ENCODE results near the gene SLC25A25.
"Not testable (repeated sequence)": the region's sequence is repeated elsewhere in the genome, so short reads cannot be mapped to it uniquely, and the experiment has no call there.

The SLC25A25 gene

DNA sequence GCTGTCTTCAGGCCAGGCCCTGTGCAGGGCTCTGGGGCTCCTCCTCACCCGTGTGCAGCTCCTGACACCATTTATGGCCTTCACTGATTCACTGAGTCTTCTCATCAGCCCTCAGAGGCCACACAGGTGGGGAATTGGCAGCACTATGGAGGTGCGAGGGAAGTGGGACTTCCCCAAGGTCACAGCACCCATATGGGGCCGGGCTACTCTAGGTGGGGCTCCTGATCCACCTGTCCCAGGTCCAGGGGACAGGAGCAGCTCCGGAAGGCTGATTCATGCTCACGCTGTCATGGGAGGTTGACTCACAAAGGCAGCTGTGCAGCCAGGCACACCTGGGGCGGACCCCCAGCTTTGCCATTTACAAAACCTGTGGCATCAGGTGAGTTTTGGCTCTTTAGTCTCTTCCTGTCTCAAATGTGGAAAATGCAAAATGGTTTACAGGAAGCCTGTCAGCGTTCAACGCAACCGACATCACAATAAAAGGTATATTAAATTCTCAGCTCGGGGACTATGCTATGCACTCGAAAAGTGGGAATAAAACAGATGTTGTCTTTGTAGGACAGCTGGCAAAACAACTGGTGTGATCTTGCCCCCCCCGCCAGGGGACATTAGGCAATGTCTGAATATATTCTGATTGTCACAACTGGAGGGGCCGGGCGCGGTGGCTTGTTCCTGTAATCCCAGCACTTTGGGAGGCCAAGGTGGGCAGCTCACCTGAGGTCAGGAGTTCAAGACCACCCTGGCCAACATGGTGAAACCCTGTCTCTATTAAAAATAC is 15.9 kb upstream of the SLC25A25 start:
- no peak for DNase-seq (ENCODE audit: low spot score)

DNA sequence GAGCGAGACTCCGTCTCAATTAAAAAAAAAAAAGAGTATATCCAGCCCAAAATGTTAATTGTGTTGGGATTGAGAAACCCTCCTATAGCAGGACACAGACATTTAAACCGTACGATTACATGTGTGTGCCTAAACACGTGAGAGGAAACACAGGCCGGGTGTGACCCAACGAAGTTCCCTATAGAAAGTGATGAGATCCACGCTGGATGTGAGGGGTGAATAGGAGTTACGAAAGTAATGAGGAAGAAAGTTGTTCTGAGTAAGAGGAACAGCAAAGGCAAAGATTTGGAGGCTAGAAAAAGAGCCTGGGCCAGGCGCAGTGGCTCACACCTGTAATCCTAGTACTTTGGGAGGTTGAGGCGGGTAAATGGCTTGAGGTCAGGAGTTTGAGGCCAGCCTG is 14.5 kb upstream of the SLC25A25 start:
- no peak for DNase-seq (ENCODE audit: low spot score)

DNA sequence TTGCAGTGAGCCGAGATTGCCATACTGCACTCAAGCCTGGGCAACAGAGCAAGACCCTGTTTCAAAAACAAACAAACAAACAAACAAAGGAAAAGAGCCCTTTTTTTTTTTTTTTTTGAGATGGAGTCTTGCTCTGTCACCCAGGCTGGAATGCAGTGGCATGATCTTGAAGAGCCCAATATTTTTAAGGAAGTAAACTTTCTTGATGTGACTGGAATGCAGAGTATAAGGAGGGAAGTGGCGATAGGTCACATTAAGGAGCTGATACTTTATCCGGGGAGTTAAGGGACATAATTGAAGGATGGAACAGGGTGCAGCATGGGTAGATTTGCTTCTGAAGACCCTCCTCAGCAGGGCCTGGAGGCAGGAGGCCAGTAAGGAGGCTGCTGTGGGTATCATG is 13.9 kb upstream of the SLC25A25 start:
- DNase-seq (ENCODE audit: low spot score) = no peak

DNA sequence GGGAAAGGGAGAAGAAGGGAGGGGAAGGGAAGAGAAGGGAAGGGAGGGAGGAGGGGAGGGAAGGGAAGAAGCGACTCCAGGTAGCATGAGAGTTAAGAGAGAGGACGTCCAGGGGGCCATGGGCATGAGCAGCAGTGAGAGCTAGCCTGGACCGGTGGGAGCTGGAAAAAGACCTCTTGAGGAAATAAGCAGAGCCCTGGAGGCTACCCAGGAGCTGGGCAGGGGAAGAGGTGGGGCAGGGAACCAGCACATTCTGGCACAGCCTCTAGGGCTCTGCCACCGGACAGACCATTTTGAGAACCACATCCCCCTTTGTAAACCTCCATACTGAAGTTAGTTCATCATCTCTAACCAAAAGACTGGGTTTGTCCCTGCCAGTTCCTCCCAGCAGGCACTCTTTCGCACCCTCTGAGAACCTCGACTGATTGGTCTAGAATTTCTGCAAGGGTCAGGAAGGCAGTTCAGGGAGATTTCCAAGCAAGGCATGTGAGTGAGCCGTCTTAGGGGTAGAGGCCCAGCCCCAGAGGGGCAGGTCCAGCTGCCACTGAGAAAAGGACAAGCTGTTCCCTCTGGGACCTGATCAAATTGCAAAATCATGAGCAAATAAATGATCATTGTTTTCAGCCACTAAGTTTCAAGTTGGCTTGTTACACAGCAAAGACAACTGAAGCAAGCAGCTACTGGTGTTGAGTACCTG is 12.5 kb upstream of the SLC25A25 start:
- DNase-seq (ENCODE audit: low spot score) = no peak

DNA sequence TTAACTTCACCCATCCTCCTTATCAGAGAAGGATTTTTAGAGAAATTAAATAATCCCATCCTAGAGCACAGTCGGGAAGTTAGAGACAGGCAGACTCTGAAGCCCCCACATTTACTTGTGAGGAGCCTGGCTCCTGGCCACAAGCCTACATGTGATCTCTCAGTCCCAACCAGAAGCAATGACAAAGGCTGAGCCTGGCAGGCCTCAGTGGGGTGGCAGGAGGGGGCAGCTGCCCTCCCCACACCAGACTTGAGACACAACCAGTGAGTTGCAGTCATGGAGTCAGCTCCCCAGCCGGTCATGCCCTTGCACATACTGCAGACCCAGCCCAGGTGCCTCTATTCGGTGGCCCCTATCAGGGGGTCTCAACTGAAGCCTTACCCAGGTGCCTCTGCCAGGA is 11.9 kb upstream of the SLC25A25 start:
- no peak for DNase-seq (ENCODE audit: low spot score)

DNA sequence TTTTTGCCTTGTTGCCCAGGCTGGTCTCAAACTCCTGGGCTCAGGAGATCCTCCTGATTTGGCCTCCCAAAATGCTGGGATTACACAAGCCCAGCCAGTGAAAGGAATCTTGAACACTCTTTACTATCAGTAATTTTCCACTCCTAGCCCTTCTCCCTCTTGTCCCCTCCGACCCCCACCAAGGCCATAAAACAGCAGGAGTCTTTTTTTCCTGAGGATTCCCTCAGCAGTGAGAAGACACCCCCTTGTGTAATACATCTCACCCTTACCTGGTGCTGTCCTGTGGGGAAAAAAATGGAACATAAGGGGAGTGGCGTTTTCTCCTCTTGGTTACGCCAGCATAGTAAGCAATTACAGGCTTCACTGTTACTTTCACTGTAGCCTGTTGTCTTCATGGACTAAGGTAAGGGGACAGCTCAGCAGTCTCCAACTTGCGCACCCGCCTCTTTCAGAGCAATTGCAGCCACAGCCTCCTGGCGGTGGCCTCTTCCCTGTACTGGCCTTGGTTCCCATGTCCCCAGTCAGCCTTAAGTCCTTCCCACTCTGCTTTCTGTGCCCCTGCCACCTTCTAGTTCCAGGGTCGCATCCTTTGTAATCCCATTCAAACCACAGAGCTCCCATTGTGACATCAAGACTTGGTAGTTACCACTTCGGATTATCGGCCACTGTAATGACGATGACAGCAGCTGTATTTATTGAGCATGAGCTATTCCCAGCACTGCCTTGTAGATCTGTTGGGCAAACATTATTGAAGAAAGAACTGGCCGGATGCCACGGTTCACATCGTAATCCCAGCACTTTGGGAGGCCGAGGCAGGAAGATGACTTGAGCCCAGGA is 10.9 kb upstream of the SLC25A25 start:
- DNase-seq (ENCODE audit: low spot score) = no peak

DNA sequence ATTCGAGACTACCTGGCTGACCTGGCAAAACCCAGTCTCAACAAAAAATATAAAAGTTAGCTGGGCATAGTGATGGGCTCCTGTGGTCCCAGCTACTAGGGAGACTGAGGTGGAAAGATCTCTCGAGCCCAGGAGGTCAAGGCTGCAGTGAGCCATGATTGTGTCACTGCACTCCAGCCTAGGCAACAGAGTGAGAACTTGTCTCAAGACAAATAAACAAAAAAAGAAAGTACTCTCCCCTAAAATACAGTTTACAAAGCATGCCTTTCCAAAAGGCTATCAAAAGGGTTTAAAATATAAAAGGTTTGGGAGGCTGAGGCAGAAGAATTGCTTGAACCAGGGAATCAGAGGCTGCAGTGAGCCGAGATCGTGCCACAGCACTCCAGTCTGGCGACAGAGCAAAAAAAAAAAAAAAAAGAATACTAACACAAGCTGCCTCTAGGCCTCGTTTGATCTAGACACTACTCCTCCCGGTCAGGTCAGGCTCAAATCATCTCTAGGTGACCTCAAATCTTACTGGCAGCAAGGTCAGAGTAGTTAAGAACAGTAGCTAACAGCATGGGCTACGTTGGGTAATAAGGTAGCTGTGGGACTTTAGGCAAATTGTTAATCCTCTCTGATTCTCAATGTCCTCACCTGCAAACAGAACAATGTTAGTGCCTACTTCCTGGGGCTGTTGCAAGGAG is 10.2 kb upstream of the SLC25A25 start:
- DNase-seq (ENCODE audit: low spot score) = no peak

DNA sequence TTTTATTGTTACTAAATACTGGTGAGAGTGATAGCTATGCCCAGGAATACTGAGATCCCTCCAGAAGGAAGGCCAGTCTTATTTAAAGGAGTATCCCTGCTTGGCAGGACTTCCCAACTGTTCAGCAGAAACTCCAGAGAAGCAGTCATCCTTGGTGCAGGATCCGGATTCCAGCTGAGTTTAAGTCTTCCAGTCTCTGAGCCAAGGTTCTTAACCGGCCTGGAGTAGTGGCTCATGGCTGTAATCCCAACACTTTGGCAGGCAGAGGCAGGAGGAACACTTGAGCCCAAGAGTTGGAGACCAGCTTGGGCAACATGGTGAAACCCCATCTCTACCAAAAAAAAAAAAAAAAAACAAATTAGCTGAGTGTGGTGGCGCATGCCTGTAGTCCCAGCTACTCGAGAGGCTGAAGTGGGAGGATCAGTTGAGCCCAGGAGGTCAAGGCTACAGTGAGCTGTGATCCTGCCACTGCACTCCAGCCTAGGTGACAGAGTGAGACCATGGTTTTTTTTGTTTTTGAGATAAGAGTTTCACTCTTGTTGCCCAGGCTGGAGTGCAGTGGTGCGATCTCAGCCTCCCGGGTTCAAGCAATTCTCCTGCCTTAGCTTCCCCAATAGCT is 8.6 kb upstream of the SLC25A25 start:
- DNase-seq (ENCODE audit: low spot score) = no peak

DNA sequence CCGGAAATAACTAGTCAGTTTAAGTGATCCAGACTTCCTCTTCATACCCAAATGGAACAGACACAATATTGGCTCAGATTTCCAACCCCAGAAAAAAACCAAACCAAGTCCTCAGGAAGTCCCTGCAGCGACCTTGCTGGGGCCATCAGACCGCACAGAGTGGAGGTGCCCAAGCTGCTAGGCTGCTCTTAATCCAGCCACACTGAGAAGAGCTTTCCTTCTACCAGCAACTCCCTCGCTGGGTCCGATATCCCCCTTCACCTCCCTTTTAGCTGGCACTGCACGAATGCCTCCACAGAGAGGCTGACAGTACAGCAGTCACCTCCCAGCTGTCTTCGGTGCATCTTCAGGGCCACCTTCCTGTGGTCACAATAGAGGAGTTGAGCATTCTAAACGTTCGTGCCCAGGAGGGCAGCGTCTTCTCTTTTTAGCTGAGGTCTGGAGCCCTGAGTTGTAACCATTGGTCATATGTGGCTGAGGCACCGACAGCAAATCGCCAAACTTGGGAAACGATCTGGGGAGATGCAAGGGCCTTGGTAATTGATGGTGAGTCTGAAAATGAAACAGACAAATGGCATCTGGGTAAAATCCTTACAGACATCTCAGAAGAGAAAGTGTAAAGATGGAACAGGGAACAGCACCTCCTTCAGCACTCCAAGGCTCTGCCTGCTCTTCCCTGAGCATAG is 6.6 kb upstream of the SLC25A25 start:
- peak; percentile 10 for DNase-seq (ENCODE audit: low spot score)

DNA sequence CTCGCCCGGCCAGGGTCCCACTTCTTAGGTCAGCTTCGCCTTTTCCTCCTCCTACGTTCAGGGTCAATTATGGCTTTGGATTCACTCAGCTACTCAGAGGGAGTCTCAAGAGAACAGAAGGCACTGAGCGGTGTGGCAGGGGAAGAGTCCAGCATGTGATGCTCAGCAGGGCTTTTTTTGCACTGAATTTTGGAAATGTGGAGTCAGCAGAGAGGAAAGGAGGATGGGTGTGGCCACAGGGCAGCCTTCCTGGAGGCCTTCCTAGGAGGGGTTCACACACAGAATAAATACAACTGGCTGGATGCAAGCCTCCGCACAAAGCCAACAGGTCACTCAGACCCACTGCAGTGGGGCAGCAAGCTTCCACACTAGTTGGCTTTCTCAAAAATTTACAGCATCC is 5.8 kb upstream of the SLC25A25 start:
- DNase-seq (ENCODE audit: low spot score) = no peak

DNA sequence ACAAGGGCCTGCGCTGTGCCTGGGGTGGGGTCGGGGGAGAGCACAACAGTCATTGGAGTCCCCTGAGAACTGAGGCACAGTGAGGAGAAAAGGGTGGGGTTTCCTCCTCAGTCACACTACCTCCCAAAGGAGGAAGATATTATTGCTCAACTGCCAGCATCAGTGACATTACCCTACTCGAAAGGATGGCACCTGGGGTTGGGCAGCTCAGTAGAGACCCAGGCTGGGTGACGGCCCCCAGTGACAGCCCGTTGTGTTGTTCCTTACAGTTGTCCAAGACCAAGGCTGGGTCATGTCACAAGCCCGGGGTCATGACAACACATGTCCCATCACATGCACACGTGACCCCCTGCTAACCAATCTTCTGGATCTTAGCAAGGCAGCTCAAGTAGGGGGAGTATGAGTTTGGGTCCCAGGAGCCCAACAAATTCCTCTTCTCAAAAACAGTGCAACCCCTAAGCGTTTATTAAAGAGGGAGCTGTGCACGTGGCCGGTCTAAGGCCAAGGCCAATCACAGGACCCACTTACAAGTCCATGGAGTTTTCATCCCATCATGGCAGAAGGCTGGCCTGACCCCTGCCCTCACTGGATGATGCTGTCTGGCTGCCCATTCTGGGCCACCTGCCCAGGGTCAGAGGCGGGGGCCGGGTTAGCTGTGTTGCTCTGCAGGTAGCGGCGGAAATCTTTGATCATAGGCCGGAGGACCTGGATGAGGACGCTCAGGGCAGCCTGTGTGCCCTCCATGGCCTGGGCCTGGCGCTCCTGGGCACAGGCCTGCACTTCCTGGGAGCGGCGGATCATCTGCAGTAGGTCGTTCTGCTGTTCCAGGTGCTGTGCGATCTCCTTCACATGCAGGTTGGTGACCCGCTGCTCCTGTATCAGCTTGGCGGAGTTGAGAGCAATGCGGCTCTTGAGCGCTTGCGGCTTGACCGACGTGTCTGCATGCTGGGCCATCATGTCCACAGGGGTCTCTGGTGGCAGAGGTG is 4.9 kb upstream of the SLC25A25 start:
- DNase-seq (ENCODE audit: low spot score) = no peak

DNA sequence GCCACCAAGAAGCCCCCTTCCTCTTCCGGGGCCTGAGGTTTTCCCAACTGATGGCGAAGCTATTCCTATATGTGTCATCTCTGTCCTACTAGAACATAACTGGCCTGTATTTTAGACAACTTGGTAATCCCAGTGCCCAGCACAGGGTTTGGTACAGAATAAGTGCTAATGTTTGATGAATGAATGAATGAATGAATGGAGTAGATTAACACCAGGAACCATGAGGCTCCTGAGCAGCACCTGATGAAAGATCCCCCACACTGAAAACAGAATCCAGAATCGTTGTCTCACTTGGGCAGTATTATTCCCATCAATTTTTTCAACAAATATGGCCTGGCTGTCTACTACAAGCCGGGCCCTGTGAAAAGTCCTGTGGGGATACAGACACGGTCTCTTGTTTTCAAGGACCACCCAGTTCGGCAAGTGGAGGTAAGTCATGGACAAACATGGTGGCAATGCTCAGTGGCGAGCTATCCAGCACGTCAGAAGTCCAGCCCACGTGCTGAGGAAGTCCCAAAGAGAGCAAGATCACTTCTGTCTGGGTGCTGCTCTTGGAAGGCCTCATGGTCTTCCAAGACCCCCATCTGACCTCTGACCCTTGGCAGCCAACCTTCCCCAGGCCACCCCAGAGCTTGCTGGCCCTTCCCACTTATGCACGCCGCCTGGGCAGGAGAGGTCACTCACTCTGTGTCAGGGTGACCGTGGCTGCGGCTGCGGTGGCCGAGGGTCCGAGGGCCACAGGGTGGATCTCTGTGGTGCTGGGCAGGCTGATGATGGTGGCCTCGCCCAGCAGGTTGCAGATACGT is 1.9 kb upstream of the SLC25A25 start:
- DNase-seq (ENCODE audit: low spot score) = no peak

DNA sequence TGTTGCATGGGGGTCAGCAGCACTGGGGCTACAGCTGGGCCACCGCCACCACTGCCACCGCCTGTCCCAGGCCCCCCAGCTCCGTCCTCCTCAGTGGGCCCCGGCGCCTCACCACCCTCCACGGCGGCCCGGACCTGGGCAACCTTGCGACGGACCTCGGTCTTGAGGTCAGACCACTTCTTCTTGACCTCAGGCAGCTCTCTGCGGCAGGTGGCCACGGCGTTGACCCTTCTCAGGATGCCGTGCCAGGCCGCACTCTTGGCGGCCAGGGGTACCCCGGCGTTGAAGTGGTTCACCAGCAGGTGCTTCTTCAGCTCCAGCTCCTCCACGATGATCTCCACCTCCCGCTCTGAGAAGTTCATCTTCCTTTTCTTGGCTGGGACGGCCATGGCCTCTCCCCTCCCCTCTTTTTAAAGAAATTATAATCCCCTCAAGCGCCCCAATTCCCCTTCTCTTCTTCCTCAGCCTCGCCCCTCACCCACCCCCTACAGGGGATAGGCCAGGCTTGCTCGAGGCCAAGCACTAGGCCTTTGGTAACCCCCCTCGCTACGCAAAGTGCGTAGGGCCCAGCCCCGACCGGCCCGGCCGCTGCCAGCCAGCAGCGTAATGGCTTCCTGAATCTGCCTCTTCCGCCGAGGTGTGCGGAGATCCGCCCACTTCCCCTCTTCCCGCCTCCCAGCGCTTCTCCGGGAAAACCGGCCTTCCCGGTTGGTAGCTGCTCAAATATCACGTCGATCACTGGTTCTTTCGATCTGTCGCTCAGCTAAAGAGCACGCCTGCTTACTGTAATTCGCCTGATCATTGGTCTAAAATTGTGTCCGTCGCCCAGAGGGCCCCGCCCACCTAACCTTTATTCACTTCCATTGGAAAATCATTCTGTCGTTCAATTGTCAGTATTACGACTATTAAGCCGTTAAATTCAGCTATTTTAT is 1.1 kb upstream of the SLC25A25 start, which contains the start of gene NAIF1:
Gene NAIF1, minus strand, starts transcription at position 608 of the 932 bp plus-strand sequence. Its CDS starts 219 bp downstream, at position 389.
- peak; percentile 98 for DNase-seq (ENCODE audit: low spot score)

DNA sequence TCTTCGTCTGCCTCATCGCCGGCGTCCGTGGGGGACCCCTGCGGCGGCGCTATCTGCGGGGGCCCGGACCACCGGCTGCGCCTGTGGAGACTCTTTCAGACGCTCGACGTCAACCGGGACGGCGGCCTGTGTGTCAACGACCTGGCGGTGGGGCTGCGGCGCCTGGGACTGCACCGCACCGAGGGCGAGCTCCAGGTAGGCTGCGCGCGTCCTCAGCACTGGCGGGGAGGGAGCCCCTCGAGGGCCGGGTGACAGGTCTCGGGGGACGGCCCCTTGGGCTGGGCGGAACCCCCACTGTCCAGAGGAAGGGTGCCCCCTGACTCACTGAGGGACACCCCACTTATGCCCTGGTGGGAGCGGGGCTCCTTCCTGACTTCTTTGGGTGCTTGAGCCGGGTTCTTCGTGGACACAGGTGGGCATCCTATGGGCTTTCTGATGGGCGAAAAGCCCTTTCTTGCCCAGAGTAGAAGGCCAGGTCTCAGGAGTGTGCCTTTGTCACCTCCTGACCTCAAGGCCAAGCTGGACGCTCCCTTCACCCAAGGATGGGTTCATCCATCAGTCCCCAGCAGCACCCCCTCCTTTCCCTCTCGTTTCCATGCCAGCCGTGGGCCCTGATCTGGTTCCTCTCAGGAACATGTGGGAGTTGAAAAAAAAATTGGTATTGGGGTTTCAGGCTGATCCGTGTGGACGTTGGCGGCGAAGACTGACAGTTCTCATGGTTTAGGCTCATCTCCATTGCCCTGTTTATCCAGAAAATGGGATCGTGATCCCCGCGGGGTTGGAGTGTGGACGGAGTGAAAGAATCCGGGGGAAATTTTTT is 564 bp downstream of the SLC25A25 start:
- peak; percentile 5 for DNase-seq (ENCODE audit: low spot score)

DNA sequence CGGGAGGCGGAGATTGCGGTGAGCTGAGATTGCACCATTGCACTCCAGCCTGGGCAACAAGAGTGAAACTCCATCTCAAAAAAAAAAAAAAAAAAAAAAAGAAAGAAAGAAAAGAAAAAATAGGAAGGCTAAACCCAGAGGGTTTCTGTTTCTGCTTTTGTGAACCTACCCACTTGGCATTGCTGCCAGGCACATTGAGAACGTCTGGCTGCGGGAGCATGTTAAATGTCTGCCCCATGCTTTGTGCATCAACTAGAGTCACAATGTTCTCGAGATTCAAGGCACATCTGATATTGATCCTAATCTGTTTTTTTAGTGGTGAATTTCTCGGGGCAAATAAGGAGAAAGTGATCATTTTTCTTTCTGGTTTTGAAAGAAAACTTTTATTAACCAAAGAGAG is 2.8 kb downstream of the SLC25A25 start:
- DNase-seq (ENCODE audit: low spot score) = no peak

DNA sequence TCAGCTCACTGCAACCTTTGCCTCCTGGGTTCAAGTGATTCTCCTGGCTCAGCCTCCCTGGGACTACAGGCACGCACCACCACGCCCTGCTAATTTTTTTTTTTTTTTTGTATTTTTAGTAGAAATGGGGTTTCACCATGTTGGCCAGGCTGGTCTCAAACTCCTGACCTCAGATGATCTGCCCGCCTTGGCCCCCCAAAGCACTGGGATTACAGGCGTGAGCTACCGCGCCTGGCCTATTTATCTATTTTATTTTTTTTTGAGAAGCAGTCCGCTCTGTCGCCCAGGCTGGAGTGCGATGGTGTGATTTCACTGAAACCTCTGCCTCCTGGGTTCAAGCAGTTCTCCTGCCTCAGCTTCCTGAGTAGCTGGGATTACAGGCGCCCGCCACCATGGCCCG is 3.4 kb downstream of the SLC25A25 start:
- not testable (repeated sequence) for DNase-seq (ENCODE audit: low spot score)

Measured in CD4-positive, alpha-beta T cell treated with Interleukin-6 at 100 ng/mL for 8 hours (primary cell).